Neural cell (in vitro differentiated cells): ENCODE data around the gene MYNN.

ENCODE experiments used
- EP300 ChIP-seq: fragments of 450-650 bp; conservative IDR thresholded peaks from 2 replicates; pipeline ENCODE4 v1.6.1; 2014; ENCODE audit warnings: antibody characterized with exemption, mild to moderate bottlenecking, moderate library complexity; ENCODE audit not compliant: poor library complexity, severe bottlenecking
- EZH2 ChIP-seq: fragments of 200-600, 300-800 bp; shearing (Covaris generic), sonication (generic); IDR thresholded peaks from 2 replicates; pipeline ENCODE4 v1.6.1; 2014; ENCODE audit warnings: antibody characterized with exemption, low read length, borderline replicate concordance, mild to moderate bottlenecking; ENCODE audit not compliant: insufficient read depth, poor library complexity, severe bottlenecking
- POLR2AphosphoS5 ChIP-seq: IDR thresholded peaks from 2 replicates; pipeline ENCODE4 v1.6.1; 2012
- RAD21 ChIP-seq: fragments of 450-650 bp; conservative IDR thresholded peaks from 2 replicates; pipeline ENCODE4 v1.6.1; 2014; ENCODE audit warnings: antibody characterized with exemption, mild to moderate bottlenecking, moderate library complexity
- SMC3 ChIP-seq: fragments of 450-650 bp; conservative IDR thresholded peaks from 2 replicates; pipeline ENCODE4 v1.6.1; 2014; ENCODE audit warnings: antibody characterized with exemption, mild to moderate bottlenecking, moderate library complexity; ENCODE audit not compliant: poor library complexity
- TAF1 ChIP-seq: IDR thresholded peaks from 2 replicates; pipeline ENCODE4 v1.6.1; 2012; ENCODE audit warnings: low read depth
- TF ChIP-seq, protein P1 (sequence below): fragments of 450-650 bp; IDR thresholded peaks from 2 replicates; pipeline ENCODE4 v1.5.1; 2014; ENCODE audit warnings: antibody characterized with exemption, mild to moderate bottlenecking, moderate library complexity; ENCODE audit not compliant: poor library complexity, severe bottlenecking
- TF ChIP-seq, protein P2 (sequence below): IDR thresholded peaks from 2 replicates; pipeline ENCODE4 v1.6.1; 2012; ENCODE audit warnings: borderline replicate concordance

DNA sequence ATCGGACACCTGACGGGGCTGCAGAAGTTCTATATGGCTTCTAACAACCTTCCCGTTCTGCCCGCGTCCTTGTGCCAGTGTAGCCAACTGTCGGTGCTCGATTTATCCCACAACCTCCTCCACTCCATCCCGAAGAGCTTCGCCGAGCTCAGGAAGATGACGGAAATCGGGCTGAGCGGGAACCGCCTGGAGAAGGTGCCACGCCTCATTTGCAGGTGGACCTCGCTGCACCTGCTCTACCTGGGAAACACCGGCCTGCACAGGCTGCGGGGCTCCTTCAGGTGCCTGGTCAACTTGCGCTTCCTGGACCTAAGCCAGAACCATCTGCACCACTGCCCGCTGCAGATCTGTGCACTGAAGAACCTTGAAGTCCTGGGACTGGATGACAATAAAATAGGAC, 49.3 kb downstream of the MYNN start:
- TF ChIP-seq, protein P1, sequence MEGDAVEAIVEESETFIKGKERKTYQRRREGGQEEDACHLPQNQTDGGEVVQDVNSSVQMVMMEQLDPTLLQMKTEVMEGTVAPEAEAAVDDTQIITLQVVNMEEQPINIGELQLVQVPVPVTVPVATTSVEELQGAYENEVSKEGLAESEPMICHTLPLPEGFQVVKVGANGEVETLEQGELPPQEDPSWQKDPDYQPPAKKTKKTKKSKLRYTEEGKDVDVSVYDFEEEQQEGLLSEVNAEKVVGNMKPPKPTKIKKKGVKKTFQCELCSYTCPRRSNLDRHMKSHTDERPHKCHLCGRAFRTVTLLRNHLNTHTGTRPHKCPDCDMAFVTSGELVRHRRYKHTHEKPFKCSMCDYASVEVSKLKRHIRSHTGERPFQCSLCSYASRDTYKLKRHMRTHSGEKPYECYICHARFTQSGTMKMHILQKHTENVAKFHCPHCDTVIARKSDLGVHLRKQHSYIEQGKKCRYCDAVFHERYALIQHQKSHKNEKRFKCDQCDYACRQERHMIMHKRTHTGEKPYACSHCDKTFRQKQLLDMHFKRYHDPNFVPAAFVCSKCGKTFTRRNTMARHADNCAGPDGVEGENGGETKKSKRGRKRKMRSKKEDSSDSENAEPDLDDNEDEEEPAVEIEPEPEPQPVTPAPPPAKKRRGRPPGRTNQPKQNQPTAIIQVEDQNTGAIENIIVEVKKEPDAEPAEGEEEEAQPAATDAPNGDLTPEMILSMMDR, result no peak
- TF ChIP-seq EZH2 (no peak), RAD21 (no peak), POLR2AphosphoS5 (no peak), TAF1 (no peak), SMC3 (no peak), EP300 (no peak)
- TF ChIP-seq, protein P2, sequence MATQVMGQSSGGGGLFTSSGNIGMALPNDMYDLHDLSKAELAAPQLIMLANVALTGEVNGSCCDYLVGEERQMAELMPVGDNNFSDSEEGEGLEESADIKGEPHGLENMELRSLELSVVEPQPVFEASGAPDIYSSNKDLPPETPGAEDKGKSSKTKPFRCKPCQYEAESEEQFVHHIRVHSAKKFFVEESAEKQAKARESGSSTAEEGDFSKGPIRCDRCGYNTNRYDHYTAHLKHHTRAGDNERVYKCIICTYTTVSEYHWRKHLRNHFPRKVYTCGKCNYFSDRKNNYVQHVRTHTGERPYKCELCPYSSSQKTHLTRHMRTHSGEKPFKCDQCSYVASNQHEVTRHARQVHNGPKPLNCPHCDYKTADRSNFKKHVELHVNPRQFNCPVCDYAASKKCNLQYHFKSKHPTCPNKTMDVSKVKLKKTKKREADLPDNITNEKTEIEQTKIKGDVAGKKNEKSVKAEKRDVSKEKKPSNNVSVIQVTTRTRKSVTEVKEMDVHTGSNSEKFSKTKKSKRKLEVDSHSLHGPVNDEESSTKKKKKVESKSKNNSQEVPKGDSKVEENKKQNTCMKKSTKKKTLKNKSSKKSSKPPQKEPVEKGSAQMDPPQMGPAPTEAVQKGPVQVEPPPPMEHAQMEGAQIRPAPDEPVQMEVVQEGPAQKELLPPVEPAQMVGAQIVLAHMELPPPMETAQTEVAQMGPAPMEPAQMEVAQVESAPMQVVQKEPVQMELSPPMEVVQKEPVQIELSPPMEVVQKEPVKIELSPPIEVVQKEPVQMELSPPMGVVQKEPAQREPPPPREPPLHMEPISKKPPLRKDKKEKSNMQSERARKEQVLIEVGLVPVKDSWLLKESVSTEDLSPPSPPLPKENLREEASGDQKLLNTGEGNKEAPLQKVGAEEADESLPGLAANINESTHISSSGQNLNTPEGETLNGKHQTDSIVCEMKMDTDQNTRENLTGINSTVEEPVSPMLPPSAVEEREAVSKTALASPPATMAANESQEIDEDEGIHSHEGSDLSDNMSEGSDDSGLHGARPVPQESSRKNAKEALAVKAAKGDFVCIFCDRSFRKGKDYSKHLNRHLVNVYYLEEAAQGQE, result no peak
